Right lung (tissue), 10 donors: ENCODE measurements around the gene SMTNL1. TPM values are rescaled to one million over a fixed set of nuclear protein-coding genes. Genes with fewer than 3 reads are reported as not detected.
A peak's percentile ranks its signal among the peaks of the same experiment; 100 is the strongest.

Experiments
- DNase-seq, 2 donors: peaks; one replicate each; pipeline ENCODE4 v3.0.0-alpha.2; 2013
- long read RNA-seq, 8 donors: transcript quantifications; one replicate each; lab custom pipeline, GENCODE V29; 2026
- polyA plus RNA-seq, 5 donors: library from polyadenylated mRNA; unstranded; fragments of 120-200 nt; gene quantifications; one replicate each; pipeline versions ENCODE4 v1.2.1 to v1.2.3, GENCODE V29; 2013; ENCODE audit warnings: inconsistent platforms in 1 of 5, low replicate concordance in 1 of 5; ENCODE audit not compliant: insufficient read length in 5 of 5, insufficient read depth in 1 of 5

SMTNL1 gene
- 1 to 10 TPM in 1 of 5 donors, under 1 TPM in 4; 0.48 to 9.2 (median 0.59) TPM for polyA plus RNA-seq
- long read RNA-seq, donor 1, partial matches to known transcripts = 89 of 94 reads
- long read RNA-seq, donor 1, other reads (novel, unspliced or antisense) = 5 of 94 reads
- long read RNA-seq, donor 2 = 0 reads
- long read RNA-seq, donor 3 = 0 reads
- long read RNA-seq, donor 4 = 0 reads
- long read RNA-seq, donor 5 = 0 reads
- long read RNA-seq, donor 6 = 0 reads
- long read RNA-seq, donor 7 = 0 reads
- long read RNA-seq, donor 8 = 0 reads

GRCh38 chr11:57536947-57537619 is at the start of gene SMTNL1:
SMTNL1 (plus strand) TSS chr11:57537595; CDS start chr11:57542643, 5,048 bp downstream.
- DNase-seq = no peak

- no peak for DNase-seq
Measured at GRCh38 chr11:57487920-57488659, 49.3 kb upstream of the SMTNL1 start.

GRCh38 chr11:57490456-57491248 is 46.7 kb upstream of the SMTNL1 start:
- no peak for DNase-seq

- DNase-seq = no peak
Measured at GRCh38 chr11:57491371-57492061, 45.9 kb upstream of the SMTNL1 start.

GRCh38 chr11:57493507-57494503 is 43.6 kb upstream of the SMTNL1 start:
- no peak for DNase-seq

- DNase-seq = no peak
Measured at GRCh38 chr11:57496109-57496820, 41.1 kb upstream of the SMTNL1 start.

- no peak for DNase-seq
Measured at GRCh38 chr11:57497303-57498247, 39.8 kb upstream of the SMTNL1 start.

- no peak for DNase-seq
Measured at GRCh38 chr11:57498540-57498939, 38.9 kb upstream of the SMTNL1 start.

GRCh38 chr11:57499413-57499982 is 37.9 kb upstream of the SMTNL1 start:
- peak; percentile 97 to 98 for DNase-seq

- DNase-seq = no peak
Measured at GRCh38 chr11:57499983-57500461, 37.4 kb upstream of the SMTNL1 start.

- no peak for DNase-seq
Measured at GRCh38 chr11:57500515-57500914, 36.9 kb upstream of the SMTNL1 start.

- DNase-seq = no peak
Measured at GRCh38 chr11:57500926-57501325, 36.5 kb upstream of the SMTNL1 start.

- DNase-seq = no peak
Measured at GRCh38 chr11:57501953-57502352, 35.4 kb upstream of the SMTNL1 start.

- no peak for DNase-seq
Measured at GRCh38 chr11:57502376-57502775, 35.0 kb upstream of the SMTNL1 start.

GRCh38 chr11:57502870-57503269 is 34.5 kb upstream of the SMTNL1 start:
- no peak for DNase-seq

- no peak for DNase-seq
Measured at GRCh38 chr11:57504511-57504910, 32.9 kb upstream of the SMTNL1 start.

GRCh38 chr11:57506522-57506921 is 30.9 kb upstream of the SMTNL1 start:
- no peak for DNase-seq
